Measurements from ENCODE around the gene NEDD4L.

NEDD4L gene

GRCh38 chr18:58067601-58068000, 23.6 kb downstream of the NEDD4L start:
- Histone ChIP-seq H3K4me1 (ENCODE audit: control insufficient read depth, insufficient read depth, low read length) (peaks cover 14% of the 10 kb centered on the region), H3K27me3 (ENCODE audit: control insufficient read depth, insufficient read depth, low read length) (no peaks in the 10 kb centered on the region), H3K9ac (ENCODE audit: low read length) (no peak overlapping the region), H3K9me3 (ENCODE audit: control insufficient read depth, insufficient read depth, low read depth, low read length) (no peaks in the 10 kb centered on the region), H3K4me3 (ENCODE audit: low read depth, low read length) (no peak overlapping the region), H3K36me3 (ENCODE audit: control insufficient read depth, insufficient read depth, low read length) (no peaks in the 10 kb centered on the region), H3K27ac (ENCODE audit: low read depth, low read length) (no peak overlapping the region)

DNA sequence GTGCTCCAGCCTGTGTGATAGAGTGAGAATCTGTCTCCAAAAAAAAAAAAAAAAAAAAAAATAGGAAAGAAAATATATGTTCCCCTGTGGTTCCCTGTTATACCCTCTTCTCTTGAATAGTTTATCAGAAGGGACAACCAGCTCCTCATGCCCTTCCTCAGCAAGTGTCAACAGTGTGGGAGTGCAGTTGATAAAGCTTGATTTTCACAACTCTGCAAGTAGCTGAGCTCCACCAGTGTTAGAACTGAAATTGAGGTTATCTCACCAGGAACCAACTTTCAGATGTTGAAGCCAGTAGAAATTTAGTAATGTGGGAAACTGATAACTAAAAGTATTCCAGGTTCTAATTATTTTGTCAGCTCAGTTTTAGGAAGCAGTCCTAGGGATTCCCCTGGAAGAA, 25.1 kb downstream of the NEDD4L start:
- H3K27ac ChIP-seq (ENCODE audit: low read depth, low read length): no peak overlapping the region
- H3K9ac ChIP-seq (ENCODE audit: low read length): no peak overlapping the region
- H3K9me3 ChIP-seq (ENCODE audit: control insufficient read depth, insufficient read depth, low read depth, low read length): no peaks in the 10 kb centered on the region
- peaks cover 14% of the 10 kb centered on the region for H3K4me1 ChIP-seq (ENCODE audit: control insufficient read depth, insufficient read depth, low read length)
- H3K36me3 ChIP-seq (ENCODE audit: control insufficient read depth, insufficient read depth, low read length): no peaks in the 10 kb centered on the region
- no peaks in the 10 kb centered on the region for H3K27me3 ChIP-seq (ENCODE audit: control insufficient read depth, insufficient read depth, low read length)
- H3K4me3 ChIP-seq (ENCODE audit: low read depth, low read length): no peak overlapping the region

DNA sequence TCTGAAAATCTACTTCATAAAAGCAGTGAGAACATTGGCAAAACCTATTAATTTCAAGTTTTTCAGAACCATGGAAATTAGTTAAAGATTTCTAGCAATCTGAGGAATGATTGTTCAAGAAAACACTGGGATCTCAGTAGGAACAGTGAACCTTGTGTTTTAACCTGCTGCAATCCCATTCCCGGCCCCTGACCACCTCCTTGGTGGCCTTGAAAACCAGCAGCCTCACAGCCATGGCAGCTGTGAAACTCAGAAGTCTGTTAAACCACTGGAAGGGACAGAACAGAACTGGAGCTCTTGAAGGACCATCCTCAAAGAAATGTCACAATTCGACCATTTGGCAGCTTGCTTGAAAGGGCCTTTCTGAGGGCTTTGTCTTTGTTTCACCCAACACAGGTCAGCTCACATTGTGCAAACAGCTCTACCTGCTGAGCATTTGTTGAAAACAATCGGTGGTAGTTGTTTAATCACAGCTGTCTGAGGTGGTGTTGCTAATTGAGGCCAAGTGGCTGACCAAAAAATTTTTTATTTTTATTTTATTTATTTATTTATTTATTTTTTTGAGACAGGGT, 25.8 kb downstream of the NEDD4L start:
- Histone ChIP-seq H3K27ac (ENCODE audit: low read depth, low read length) (0 out of 2 replicates have a peak overlapping the region, but pooled peaks have one; percentile 7), H3K4me1 (ENCODE audit: control insufficient read depth, insufficient read depth, low read length) (peaks cover 14% of the 10 kb centered on the region), H3K36me3 (ENCODE audit: control insufficient read depth, insufficient read depth, low read length) (no peaks in the 10 kb centered on the region), H3K9ac (ENCODE audit: low read length) (no peak overlapping the region), H3K9me3 (ENCODE audit: control insufficient read depth, insufficient read depth, low read depth, low read length) (no peaks in the 10 kb centered on the region), H3K4me3 (ENCODE audit: low read depth, low read length) (no peak overlapping the region), H3K27me3 (ENCODE audit: control insufficient read depth, insufficient read depth, low read length) (no peaks in the 10 kb centered on the region)

DNA sequence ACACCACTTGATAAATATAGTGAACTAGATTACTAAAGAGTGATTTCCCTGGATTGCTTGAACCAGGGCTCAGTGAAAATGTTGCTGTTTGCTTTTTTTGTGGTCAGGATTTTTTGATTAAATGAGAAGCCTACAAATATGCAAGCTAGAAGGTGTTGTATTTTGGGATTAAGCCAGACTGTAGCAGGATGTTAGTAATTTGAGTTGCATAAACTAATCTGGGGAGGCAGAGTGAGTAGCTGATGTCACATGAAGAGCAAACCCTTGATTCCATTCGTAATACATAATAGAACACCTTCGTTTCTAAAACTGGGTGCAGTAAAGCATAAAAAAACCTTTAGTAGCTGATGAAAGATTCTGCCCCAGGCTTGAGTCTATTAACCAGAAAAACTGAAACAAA, 32.0 kb downstream of the NEDD4L start:
- no peaks in the 10 kb centered on the region for H3K9me3 ChIP-seq (ENCODE audit: control insufficient read depth, insufficient read depth, low read depth, low read length)
- no peaks in the 10 kb centered on the region for H3K27me3 ChIP-seq (ENCODE audit: control insufficient read depth, insufficient read depth, low read length)
- H3K4me3 ChIP-seq (ENCODE audit: low read depth, low read length): no peak overlapping the region
- no peak overlapping the region for H3K27ac ChIP-seq (ENCODE audit: low read depth, low read length)
- H3K36me3 ChIP-seq (ENCODE audit: control insufficient read depth, insufficient read depth, low read length): no peaks in the 10 kb centered on the region
- H3K9ac ChIP-seq (ENCODE audit: low read length): no peak overlapping the region
- peaks cover 12% of the 10 kb centered on the region for H3K4me1 ChIP-seq (ENCODE audit: control insufficient read depth, insufficient read depth, low read length)

DNA sequence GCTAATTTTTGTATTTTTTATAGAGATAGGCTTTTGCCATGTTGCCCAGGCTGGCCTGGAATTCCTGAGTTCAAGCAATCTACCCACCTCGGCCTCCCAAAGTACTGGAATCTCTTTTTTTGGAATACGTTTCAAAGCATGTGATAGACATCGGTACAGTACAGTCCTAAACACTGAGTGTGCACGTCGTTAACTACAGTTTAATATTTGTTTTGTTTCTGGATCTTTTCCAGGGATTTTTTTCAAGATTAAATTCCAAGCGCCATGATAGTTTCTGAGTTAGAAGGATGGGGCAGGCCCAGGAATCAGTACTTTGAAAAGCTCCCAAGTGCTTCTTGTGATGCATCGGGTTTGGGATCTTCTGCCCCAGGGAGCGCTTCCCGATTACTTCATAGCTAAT, 33.3 kb downstream of the NEDD4L start:
- no peaks in the 10 kb centered on the region for H3K27me3 ChIP-seq (ENCODE audit: control insufficient read depth, insufficient read depth, low read length)
- H3K9me3 ChIP-seq (ENCODE audit: control insufficient read depth, insufficient read depth, low read depth, low read length): no peaks in the 10 kb centered on the region
- peaks cover 12% of the 10 kb centered on the region for H3K4me1 ChIP-seq (ENCODE audit: control insufficient read depth, insufficient read depth, low read length)
- no peak overlapping the region for H3K4me3 ChIP-seq (ENCODE audit: low read depth, low read length)
- no peak overlapping the region for H3K9ac ChIP-seq (ENCODE audit: low read length)
- H3K27ac ChIP-seq (ENCODE audit: low read depth, low read length): no peak overlapping the region
- H3K36me3 ChIP-seq (ENCODE audit: control insufficient read depth, insufficient read depth, low read length): no peaks in the 10 kb centered on the region

GRCh38 chr18:58078889-58079573, 35.0 kb downstream of the NEDD4L start:
- H3K4me3 ChIP-seq (ENCODE audit: low read depth, low read length): no peak overlapping the region
- no peaks in the 10 kb centered on the region; the same call in 1 of the 2 replicates for H3K9me3 ChIP-seq (ENCODE audit: control insufficient read depth, insufficient read depth, low read depth, low read length)
- H3K27me3 ChIP-seq (ENCODE audit: control insufficient read depth, insufficient read depth, low read length): no peaks in the 10 kb centered on the region
- peaks cover 12% of the 10 kb centered on the region for H3K4me1 ChIP-seq (ENCODE audit: control insufficient read depth, insufficient read depth, low read length)
- H3K9ac ChIP-seq (ENCODE audit: low read length): no peak overlapping the region
- H3K27ac ChIP-seq (ENCODE audit: low read depth, low read length): no peak overlapping the region
- H3K36me3 ChIP-seq (ENCODE audit: control insufficient read depth, insufficient read depth, low read length): no peaks in the 10 kb centered on the region

DNA sequence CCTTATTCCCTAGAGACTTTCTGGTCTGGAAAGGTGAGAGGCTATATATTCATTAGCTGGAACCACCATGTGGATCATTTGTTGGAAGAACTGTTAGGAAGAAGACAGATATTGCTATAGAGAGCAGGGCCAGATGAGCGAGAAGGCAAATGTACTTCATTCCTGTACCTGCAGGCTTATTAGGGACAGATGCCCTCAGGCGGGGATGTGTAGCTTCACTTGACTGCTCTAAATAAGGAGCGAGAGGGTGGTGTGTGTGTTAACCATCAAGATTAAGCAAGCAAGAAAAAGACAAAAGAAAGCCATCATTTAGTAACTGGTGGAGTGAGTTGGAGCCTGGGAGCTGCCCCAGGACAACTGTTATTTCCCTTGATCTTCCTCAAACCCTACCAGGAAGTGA, 36.4 kb downstream of the NEDD4L start:
- Histone ChIP-seq H3K4me1 (ENCODE audit: control insufficient read depth, insufficient read depth, low read length) (peaks cover 12% of the 10 kb centered on the region), H3K27me3 (ENCODE audit: control insufficient read depth, insufficient read depth, low read length) (no peaks in the 10 kb centered on the region), H3K9me3 (ENCODE audit: control insufficient read depth, insufficient read depth, low read depth, low read length) (no peaks in the 10 kb centered on the region; the same call in 1 of the 2 replicates), H3K36me3 (ENCODE audit: control insufficient read depth, insufficient read depth, low read length) (no peaks in the 10 kb centered on the region), H3K27ac (ENCODE audit: low read depth, low read length) (no peak overlapping the region), H3K4me3 (ENCODE audit: low read depth, low read length) (no peak overlapping the region), H3K9ac (ENCODE audit: low read length) (no peak overlapping the region)

GRCh38 chr18:58087928-58088690, 44.1 kb downstream of the NEDD4L start:
- Histone ChIP-seq H3K27me3 (ENCODE audit: control insufficient read depth, insufficient read depth, low read length) (no peaks in the 10 kb centered on the region), H3K4me3 (ENCODE audit: low read depth, low read length) (no peak overlapping the region), H3K4me1 (ENCODE audit: control insufficient read depth, insufficient read depth, low read length) (peaks cover 16% of the 10 kb centered on the region), H3K36me3 (ENCODE audit: control insufficient read depth, insufficient read depth, low read length) (no peaks in the 10 kb centered on the region), H3K9me3 (ENCODE audit: control insufficient read depth, insufficient read depth, low read depth, low read length) (peaks cover 8% of the 10 kb centered on the region), H3K27ac (ENCODE audit: low read depth, low read length) (peak overlapping the region; percentile 20; the same call in 1 of the 2 replicates), H3K9ac (ENCODE audit: low read length) (no peak overlapping the region)

GRCh38 chr18:58088691-58089065, 44.7 kb downstream of the NEDD4L start:
- Histone ChIP-seq H3K4me3 (ENCODE audit: low read depth, low read length) (no peak overlapping the region), H3K9me3 (ENCODE audit: control insufficient read depth, insufficient read depth, low read depth, low read length) (peaks cover 8% of the 10 kb centered on the region), H3K27ac (ENCODE audit: low read depth, low read length) (0 out of 2 replicates have a peak overlapping the region, but pooled peaks have one; percentile 20), H3K9ac (ENCODE audit: low read length) (no peak overlapping the region), H3K36me3 (ENCODE audit: control insufficient read depth, insufficient read depth, low read length) (no peaks in the 10 kb centered on the region), H3K27me3 (ENCODE audit: control insufficient read depth, insufficient read depth, low read length) (no peaks in the 10 kb centered on the region), H3K4me1 (ENCODE audit: control insufficient read depth, insufficient read depth, low read length) (peaks cover 21% of the 10 kb centered on the region)

DNA sequence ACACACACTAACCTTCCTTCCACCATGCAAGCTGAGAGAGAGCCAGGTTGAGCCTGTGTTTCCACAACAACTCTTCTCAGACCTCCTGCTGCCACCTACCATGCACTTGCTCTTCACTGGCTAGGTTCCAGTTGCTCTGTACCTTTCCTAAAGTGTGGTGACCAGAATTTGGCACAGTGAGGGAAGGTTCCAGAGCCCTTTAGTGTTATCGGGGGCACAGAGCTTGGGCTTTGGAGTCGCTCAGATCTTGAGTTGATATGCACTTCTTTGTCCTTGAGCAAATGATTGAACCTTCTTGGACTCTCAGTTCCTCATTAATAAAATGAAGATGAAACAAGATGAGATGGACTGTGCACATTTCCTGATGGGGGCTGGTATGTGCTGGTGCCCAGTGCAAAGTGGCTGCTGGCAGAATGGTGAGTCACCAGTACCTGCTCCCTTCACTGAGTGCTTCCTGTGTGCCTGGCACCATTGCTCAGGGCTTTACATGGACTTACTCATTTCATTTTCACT, 47.1 kb downstream of the NEDD4L start:
- Histone ChIP-seq H3K27ac (ENCODE audit: low read depth, low read length) (no peak overlapping the region), H3K36me3 (ENCODE audit: control insufficient read depth, insufficient read depth, low read length) (no peaks in the 10 kb centered on the region), H3K4me1 (ENCODE audit: control insufficient read depth, insufficient read depth, low read length) (peaks cover 40% of the 10 kb centered on the region), H3K9me3 (ENCODE audit: control insufficient read depth, insufficient read depth, low read depth, low read length) (peaks cover 6% of the 10 kb centered on the region), H3K9ac (ENCODE audit: low read length) (no peak overlapping the region), H3K4me3 (ENCODE audit: low read depth, low read length) (no peak overlapping the region), H3K27me3 (ENCODE audit: control insufficient read depth, insufficient read depth, low read length) (no peaks in the 10 kb centered on the region)

DNA sequence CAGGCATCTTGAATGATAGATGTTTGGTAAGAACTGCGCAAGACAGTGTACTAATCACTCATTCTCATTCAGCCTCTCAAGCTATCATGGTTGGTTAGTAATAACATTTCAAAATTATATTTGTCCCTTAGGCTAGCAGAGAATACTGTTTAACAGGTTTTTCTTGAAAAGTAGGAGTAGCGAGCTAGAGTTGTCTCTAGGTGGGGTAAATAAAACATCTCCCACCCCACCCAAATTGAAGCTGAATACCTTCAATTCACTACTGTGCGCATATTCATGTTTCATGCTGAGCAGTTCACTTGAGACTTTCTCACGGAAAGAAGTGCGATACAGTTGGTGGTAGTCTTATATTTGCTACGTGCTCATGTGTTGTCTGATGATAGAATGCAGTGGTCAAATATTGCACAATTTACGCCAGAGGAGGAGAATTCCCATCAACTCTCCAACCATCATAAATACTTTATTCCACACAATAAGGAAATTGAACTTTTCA, 49.3 kb downstream of the NEDD4L start:
- Histone ChIP-seq H3K4me1 (ENCODE audit: control insufficient read depth, insufficient read depth, low read length) (peaks cover 46% of the 10 kb centered on the region), H3K4me3 (ENCODE audit: low read depth, low read length) (peak overlapping the region; percentile 21; the same call in 1 of the 2 replicates), H3K9me3 (ENCODE audit: control insufficient read depth, insufficient read depth, low read depth, low read length) (no peaks in the 10 kb centered on the region), H3K27me3 (ENCODE audit: control insufficient read depth, insufficient read depth, low read length) (no peaks in the 10 kb centered on the region), H3K9ac (ENCODE audit: low read length) (no peak overlapping the region), H3K27ac (ENCODE audit: low read depth, low read length) (no peak overlapping the region), H3K36me3 (ENCODE audit: control insufficient read depth, insufficient read depth, low read length) (no peaks in the 10 kb centered on the region)

All from HUES6 (cell line).